ENCODE measurements around the gene ARHGAP25. TPM values are rescaled to one million over a fixed set of nuclear protein-coding genes. Genes with fewer than 3 reads are reported as not detected.
"Not testable (repeated sequence)": the region's sequence is repeated elsewhere in the genome, so short reads cannot be mapped to it uniquely, and the experiment has no call there.

The ARHGAP25 gene
- total and polyA plus RNA-seq, 8 donors: 6.1 to 43.5 (median 9.3) TPM

DNA sequence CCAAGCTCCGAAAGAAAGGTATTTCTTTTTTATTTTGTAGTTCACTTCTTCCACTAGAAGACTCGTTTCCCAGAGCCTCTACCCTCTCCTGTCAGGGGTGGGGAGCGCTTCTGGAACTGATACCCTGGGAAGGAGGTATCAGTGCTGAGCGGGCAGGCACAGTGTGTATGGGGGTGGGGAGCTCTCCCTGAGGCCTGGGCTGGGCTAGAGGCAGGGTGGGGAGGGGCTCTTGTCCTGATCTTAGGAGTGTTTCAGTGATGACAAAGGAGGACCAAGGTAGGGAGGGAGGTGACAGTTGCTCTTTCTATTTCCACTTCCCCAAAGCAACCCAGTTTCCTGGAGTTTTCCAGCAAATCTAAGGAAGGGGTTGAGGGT is 65.4 kb downstream of the ARHGAP25 start:
- Histone ChIP-seq H3K36me3 (peaks cover 0 to 36% of the 10 kb centered on the region in 2 donors), H3K27me3 (no peaks in the 10 kb centered on the region), H3K4me1 (peaks cover 5 to 88% of the 10 kb centered on the region in 2 donors), H3K9me3 (no peaks in the 10 kb centered on the region), H3K4me3 (no peak overlapping the region), H3K27ac (peak overlapping the region in 1 of 2 donors; percentile 76)
- DNase-seq (no peak), ATAC-seq (no peak)
- intact Hi-C loops (cut with DNase I): no loop called here
- TF ChIP-seq, protein P1, sequence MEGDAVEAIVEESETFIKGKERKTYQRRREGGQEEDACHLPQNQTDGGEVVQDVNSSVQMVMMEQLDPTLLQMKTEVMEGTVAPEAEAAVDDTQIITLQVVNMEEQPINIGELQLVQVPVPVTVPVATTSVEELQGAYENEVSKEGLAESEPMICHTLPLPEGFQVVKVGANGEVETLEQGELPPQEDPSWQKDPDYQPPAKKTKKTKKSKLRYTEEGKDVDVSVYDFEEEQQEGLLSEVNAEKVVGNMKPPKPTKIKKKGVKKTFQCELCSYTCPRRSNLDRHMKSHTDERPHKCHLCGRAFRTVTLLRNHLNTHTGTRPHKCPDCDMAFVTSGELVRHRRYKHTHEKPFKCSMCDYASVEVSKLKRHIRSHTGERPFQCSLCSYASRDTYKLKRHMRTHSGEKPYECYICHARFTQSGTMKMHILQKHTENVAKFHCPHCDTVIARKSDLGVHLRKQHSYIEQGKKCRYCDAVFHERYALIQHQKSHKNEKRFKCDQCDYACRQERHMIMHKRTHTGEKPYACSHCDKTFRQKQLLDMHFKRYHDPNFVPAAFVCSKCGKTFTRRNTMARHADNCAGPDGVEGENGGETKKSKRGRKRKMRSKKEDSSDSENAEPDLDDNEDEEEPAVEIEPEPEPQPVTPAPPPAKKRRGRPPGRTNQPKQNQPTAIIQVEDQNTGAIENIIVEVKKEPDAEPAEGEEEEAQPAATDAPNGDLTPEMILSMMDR (IDR thresholded peaks at IDR 0.05): no peak

GRCh38 chr2:68800517-68800916 is 65.9 kb downstream of the ARHGAP25 start:
- Histone ChIP-seq H3K9me3 (no peaks in the 10 kb centered on the region), H3K4me3 (no peak overlapping the region), H3K27me3 (no peaks in the 10 kb centered on the region), H3K27ac (peak overlapping the region in 1 of 2 donors; percentile 76), H3K4me1 (peaks cover 5 to 84% of the 10 kb centered on the region in 2 donors), H3K36me3 (peaks cover 0 to 41% of the 10 kb centered on the region in 2 donors)
- intact Hi-C loops (cut with DNase I): no loop called here
- DNase-seq: no peak
- no peak for ATAC-seq
- TF ChIP-seq, protein P1 (IDR thresholded peaks at IDR 0.05): no peak

DNA sequence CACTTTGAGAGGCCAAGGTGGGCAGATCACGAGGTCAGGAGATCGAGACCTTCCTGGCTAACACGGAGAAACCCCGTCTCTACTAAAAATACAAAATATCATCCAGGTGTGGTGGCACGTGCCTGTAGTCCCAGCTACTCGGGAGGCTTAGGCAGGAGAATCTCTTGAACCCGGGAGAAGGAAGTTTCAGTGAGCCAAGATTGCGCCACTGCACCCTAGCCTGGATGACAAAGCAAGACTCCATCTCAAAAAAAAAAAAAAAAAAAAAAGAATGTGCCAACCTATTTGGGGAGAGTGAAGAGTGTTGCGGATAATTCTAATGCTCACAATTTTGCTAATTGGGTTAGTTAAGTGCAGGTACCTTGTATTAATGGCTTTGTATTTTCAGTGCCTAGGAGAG is 67.5 kb downstream of the ARHGAP25 start:
- peaks cover 0 to 47% of the 10 kb centered on the region in 2 donors for H3K36me3 ChIP-seq
- H3K9me3 ChIP-seq; H3K27me3 ChIP-seq; DNase-seq; intact Hi-C loops (cut with DNase I); H3K4me3 ChIP-seq; ATAC-seq: not testable (repeated sequence)
- peaks cover 5 to 84% of the 10 kb centered on the region in 2 donors for H3K4me1 ChIP-seq
- H3K27ac ChIP-seq: peak overlapping the region in 1 of 2 donors; percentile 76

DNA sequence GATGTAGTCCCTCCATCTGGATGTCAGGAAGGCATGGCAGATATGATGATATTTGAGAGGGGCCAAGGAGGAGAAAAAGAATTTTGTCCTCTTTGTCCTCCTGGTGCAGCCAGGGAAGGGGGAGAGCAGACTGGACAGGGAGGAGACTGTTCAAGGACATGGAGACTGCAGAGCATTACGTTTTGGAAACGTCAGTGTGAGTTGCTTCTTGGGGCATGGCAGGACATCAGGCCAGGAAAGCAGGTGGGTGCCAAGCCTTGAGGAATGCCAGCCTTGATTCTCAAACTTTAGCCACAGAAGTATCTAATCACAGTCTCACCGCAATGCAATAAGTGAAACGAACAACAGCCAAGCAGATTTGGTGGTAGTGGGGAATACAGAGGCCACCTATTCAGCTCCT is 70.4 kb downstream of the ARHGAP25 start:
- intact Hi-C loops (cut with DNase I): no loop called here

GRCh38 chr2:68806511-68807109 is 72.0 kb downstream of the ARHGAP25 start:
- peak; percentile 70 for ATAC-seq
- TF ChIP-seq, protein P1 (IDR thresholded peaks at IDR 0.05): no peak

More for the DNA sequence above, 70.4 kb downstream of the ARHGAP25 start:
- DNase-seq: no peak
- peaks cover 0 to 59% of the 10 kb centered on the region in 2 donors for H3K36me3 ChIP-seq
- ATAC-seq: no peak
- no peak overlapping the region for H3K4me3 ChIP-seq
- TF ChIP-seq, protein P1 (IDR thresholded peaks at IDR 0.05): no peak
- no peak overlapping the region for H3K27ac ChIP-seq
- no peaks in the 10 kb centered on the region for H3K9me3 ChIP-seq
- H3K4me1 ChIP-seq: peaks cover 14 to 82% of the 10 kb centered on the region in 2 donors
- H3K27me3 ChIP-seq: no peaks in the 10 kb centered on the region

More at GRCh38 chr2:68806511-68807109, 72.0 kb downstream of the ARHGAP25 start:
- peak in 1 of 4 donors; percentile 45 for DNase-seq
- no peaks in the 10 kb centered on the region for H3K27me3 ChIP-seq
- no peaks in the 10 kb centered on the region for H3K9me3 ChIP-seq
- intact Hi-C loops (cut with DNase I): no loop called here
- peak overlapping the region in 1 of 2 donors; percentile 55 for H3K27ac ChIP-seq
- peaks cover 0 to 58% of the 10 kb centered on the region in 2 donors for H3K36me3 ChIP-seq
- H3K4me3 ChIP-seq: no peak overlapping the region
- peaks cover 14 to 79% of the 10 kb centered on the region in 2 donors for H3K4me1 ChIP-seq
